Gastroesophageal sphincter (tissue), 4 donors: Measurements from ENCODE around the gene GLCCI1. TPM values are rescaled to one million over a fixed set of nuclear protein-coding genes. Genes with fewer than 3 reads are reported as not detected.

Experiments used
- ATAC-seq: fragments of 150-250 bp; one replicate; pipeline ENCODE4 v1.9.1; 2016; ENCODE audit warnings: mild to moderate bottlenecking, moderate library complexity
- H3K27ac ChIP-seq, 4 donors: fragments of 200-600 bp; sonication (generic) in 3 of 4; 1 replicate in 3 of 4; 2 replicates in 1 of 4; pipeline ENCODE4 v1.5.1; 2016 to 2019
- H3K27me3 ChIP-seq: fragments of 200-600 bp; sonication (generic); one replicate; pipeline ENCODE4 v1.5.1; 2019
- H3K36me3 ChIP-seq, 2 donors: fragments of 200-600 bp; sonication (generic); one replicate each; pipeline ENCODE4 v1.5.1; 2019; ENCODE audit warnings: control low read depth in 1 of 2
- H3K4me1 ChIP-seq, 3 donors: fragments of 200-600 bp; sonication (generic); 1 replicate in 2 of 3; 2 replicates in 1 of 3; pipeline ENCODE4 v1.5.1; 2016 to 2019; ENCODE audit warnings: control low read depth in 2 of 3
- H3K4me3 ChIP-seq, 2 donors: fragments of 200-600 bp; sonication (generic); one replicate each; pipeline ENCODE4 v1.5.1; 2019; ENCODE audit warnings: mild to moderate bottlenecking in 1 of 2, moderate library complexity in 1 of 2
- H3K9me3 ChIP-seq, 3 donors: fragments of 200-600 bp; sonication (generic); one replicate each; pipeline ENCODE4 v1.5.1; 2017 to 2019; ENCODE audit warnings: control low read depth in 2 of 3
- CTCF ChIP-seq, 4 experiments: fragments of 200-600 bp in 2 of 4; fragments of 450-650 bp in 2 of 4; sonication (generic) in 1 of 4; IDR thresholded peaks; one replicate each; pipeline ENCODE4 v1.5.1; 2017 to 2019; ENCODE audit warnings: antibody characterized with exemption in 4 of 4, mild to moderate bottlenecking in 2 of 4, moderate library complexity in 2 of 4
- EP300 ChIP-seq: sonication (generic); formaldehyde crosslinking; IDR thresholded peaks from one replicate; pipeline ENCODE4 v1.6.1; 2017; ENCODE audit warnings: antibody characterized with exemption, mild to moderate bottlenecking
- POLR2A ChIP-seq, 2 donors: fragments of 450-650 bp; IDR thresholded peaks; one replicate each; pipeline ENCODE4 v1.6.1; 2017; ENCODE audit warnings: antibody characterized with exemption in 2 of 2, mild to moderate bottlenecking in 2 of 2, moderate library complexity in 1 of 2
- POLR2AphosphoS5 ChIP-seq: sonication (generic); formaldehyde crosslinking; IDR thresholded peaks from one replicate; pipeline ENCODE4 v1.6.1; 2017; ENCODE audit warnings: antibody characterized with exemption
- WGBS, 2 donors: methylation state at CpG; one replicate each; pipeline ENCODE4 v1.1.5; 2018; ENCODE audit warnings: low coverage in 1 of 2; 5-methylcytosine and 5-hydroxymethylcytosine counted together
- total RNA-seq, 4 donors: library from RNA; depleted of rRNA; stranded (reverse); fragments of >200 nt; gene quantifications; one replicate each; pipeline ENCODE4 v1.1.0, GENCODE V29; 2016

Gene GLCCI1
- total RNA-seq, 4 donors from 2014 or later: 2.8 to 16.7 (median 5.2) TPM

GRCh38 chr7:7966141-7966734 is 2.4 kb upstream of the GLCCI1 start:
- no peak for ATAC-seq

GRCh38 chr7:7967886-7968543 is 581 bp upstream of the GLCCI1 start:
- ATAC-seq: no peak
- TF ChIP-seq POLR2AphosphoS5: no peak
- TF ChIP-seq EP300: no peak
- H3K9me3 ChIP-seq: no peaks in the 10 kb centered on the region
- no peaks in the 10 kb centered on the region for H3K27me3 ChIP-seq
- H3K27ac ChIP-seq: peak overlapping the region in 3 of 4 donors; percentile 90 to 99 (median 96)
- H3K4me3 ChIP-seq: peak overlapping the region; percentile 90 to 94
- H3K4me1 ChIP-seq: peaks cover 0 to 24% (median 0%) of the 10 kb centered on the region in 3 donors
- 7 to 15% methylated on average over 6 to 13 of the region's 14 CpGs for WGBS, 2 donors
- H3K36me3 ChIP-seq: no peaks in the 10 kb centered on the region

More at GRCh38 chr7:7966141-7966734, 2.4 kb upstream of the GLCCI1 start:
- H3K4me1 ChIP-seq: peaks cover 0 to 17% (median 0%) of the 10 kb centered on the region in 3 donors
- H3K27me3 ChIP-seq: no peaks in the 10 kb centered on the region
- H3K9me3 ChIP-seq: no peaks in the 10 kb centered on the region
- no peak overlapping the region for H3K27ac ChIP-seq
- no peak overlapping the region for H3K4me3 ChIP-seq
- TF ChIP-seq POLR2A (IDR thresholded peaks at IDR 0.05) (no peak), POLR2AphosphoS5 (no peak), CTCF (IDR thresholded peaks at IDR 0.05) (no peak), EP300 (no peak)
- H3K36me3 ChIP-seq: no peaks in the 10 kb centered on the region
- WGBS, 2 donors: 50 to 58% methylated on average over 3 of the region's 3 CpGs

- Histone ChIP-seq H3K27ac (peak overlapping the region; percentile 74 to 99 (median 93)), H3K27me3 (no peaks in the 10 kb centered on the region), H3K4me3 (peak overlapping the region; percentile 90 to 94), H3K4me1 (peaks cover 0 to 24% (median 0%) of the 10 kb centered on the region in 3 donors), H3K36me3 (no peaks in the 10 kb centered on the region), H3K9me3 (no peaks in the 10 kb centered on the region)
- 0% methylated on average over 13 to 17 of the region's 98 CpGs for WGBS, 2 donors
- ATAC-seq: peak; percentile 13
- TF ChIP-seq POLR2A (IDR thresholded peaks at IDR 0.05): no peak
- no peak for TF ChIP-seq EP300
- TF ChIP-seq POLR2AphosphoS5: no peak
- peak in 1 of 4 experiments; percentile 22 for TF ChIP-seq CTCF (IDR thresholded peaks at IDR 0.05)
Measured at GRCh38 chr7:7969306-7970236, 975 bp downstream of the GLCCI1 start.

- TF ChIP-seq POLR2A (IDR thresholded peaks at IDR 0.05) (no peak), POLR2AphosphoS5 (no peak), CTCF (IDR thresholded peaks at IDR 0.05) (no peak), EP300 (no peak)
- H3K4me3 ChIP-seq: peak overlapping the region; percentile 90 to 94
- 0% methylated on average over 6 of the region's 6 CpGs for WGBS, 2 donors
- ATAC-seq: no peak
- H3K4me1 ChIP-seq: peaks cover 0 to 24% (median 0%) of the 10 kb centered on the region in 3 donors
- no peaks in the 10 kb centered on the region for H3K9me3 ChIP-seq
- peak overlapping the region in 3 of 4 donors; percentile 90 to 99 (median 96) for H3K27ac ChIP-seq
- no peaks in the 10 kb centered on the region for H3K36me3 ChIP-seq
- no peaks in the 10 kb centered on the region for H3K27me3 ChIP-seq
Measured at GRCh38 chr7:7970237-7970530, 1.6 kb downstream of the GLCCI1 start.

GRCh38 chr7:7970531-7971307 is 2.1 kb downstream of the GLCCI1 start:
- Histone ChIP-seq H3K9me3 (no peaks in the 10 kb centered on the region), H3K4me1 (peaks cover 0 to 24% (median 0%) of the 10 kb centered on the region in 3 donors), H3K4me3 (peak overlapping the region; percentile 90 to 94), H3K27ac (peak overlapping the region in 2 of 4 donors; percentile 96 to 99), H3K27me3 (no peaks in the 10 kb centered on the region), H3K36me3 (no peaks in the 10 kb centered on the region)
- WGBS, 2 donors: 18 to 36% methylated on average over 5 to 7 of the region's 7 CpGs
- ATAC-seq: no peak
- TF ChIP-seq POLR2A (IDR thresholded peaks at IDR 0.05) (no peak), POLR2AphosphoS5 (no peak), CTCF (IDR thresholded peaks at IDR 0.05) (no peak), EP300 (no peak)
